Stimulated activated CD8-positive, alpha-beta memory T cell treated with anti-CD3 and anti-CD28 coated beads, Interleukin-12 subunit alpha, Interleukin-12 subunit beta, amount 100 ng/mL, for 24 hours (primary cell): ENCODE measurements around the gene EIF4E1B.
A peak's percentile ranks its signal among the peaks of the same experiment; 100 is the strongest.
"Not testable (repeated sequence)": the region's sequence is repeated elsewhere in the genome, so short reads cannot be mapped to it uniquely, and the experiment has no call there.

Experiments
- DNase-seq: peaks from one replicate; pipeline ENCODE4 v3.0.0-alpha.2; 2020; ENCODE audit errors: extremely low read depth

Gene EIF4E1B, protein sequence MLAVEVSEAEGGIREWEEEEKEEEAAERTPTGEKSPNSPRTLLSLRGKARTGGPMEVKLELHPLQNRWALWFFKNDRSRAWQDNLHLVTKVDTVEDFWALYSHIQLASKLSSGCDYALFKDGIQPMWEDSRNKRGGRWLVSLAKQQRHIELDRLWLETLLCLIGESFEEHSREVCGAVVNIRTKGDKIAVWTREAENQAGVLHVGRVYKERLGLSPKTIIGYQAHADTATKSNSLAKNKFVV

DNA sequence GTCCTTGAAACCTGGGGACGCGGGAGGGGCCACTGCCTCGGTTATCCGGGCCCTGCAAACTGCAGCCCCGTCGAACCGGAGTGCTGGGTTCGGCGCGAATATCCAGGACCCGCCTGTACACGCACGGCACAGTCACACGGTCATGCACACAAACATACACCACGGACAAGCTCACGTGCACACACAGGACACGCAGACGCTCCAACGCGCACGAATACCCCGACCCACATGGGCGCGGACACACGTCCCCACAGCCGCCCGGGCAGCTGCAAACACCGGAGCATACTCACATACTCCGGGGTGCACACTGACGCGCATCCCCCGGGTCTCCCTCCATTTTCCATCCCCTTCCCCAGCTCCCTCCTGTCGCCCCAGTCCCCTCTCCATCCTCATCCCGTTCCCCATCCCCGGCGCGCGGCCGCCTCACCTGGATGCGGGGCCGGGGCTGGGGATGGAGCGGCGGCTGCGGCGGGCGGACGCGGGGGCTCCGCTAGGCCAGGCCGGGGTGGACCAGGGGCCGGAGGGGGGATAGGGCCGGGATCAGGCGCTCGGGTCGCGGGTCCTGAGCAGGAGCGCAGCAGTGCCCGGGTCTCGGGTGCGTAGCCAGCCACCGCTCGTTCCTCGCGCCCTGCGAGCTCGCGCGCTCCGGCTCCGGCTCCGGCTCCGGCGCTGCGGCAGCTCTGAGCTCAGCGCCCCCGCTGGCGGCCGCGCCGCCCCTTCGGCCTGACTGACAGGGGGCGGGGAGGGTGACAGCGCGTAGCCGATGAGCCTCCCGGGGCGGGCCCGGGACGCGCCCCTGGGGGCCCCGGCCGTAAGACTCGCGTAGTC is at the start of gene EIF4E1B, which contains the start of gene SNCB:
EIF4E1B (plus strand) TSS at position 823 of the 828 bp plus-strand sequence. CDS start 12,113 bp downstream, outside the sequence.
SNCB (minus strand) TSS at position 682 of the 828 bp plus-strand sequence. CDS start 880 bp downstream, outside the sequence.
- DNase-seq = no peak

DNA sequence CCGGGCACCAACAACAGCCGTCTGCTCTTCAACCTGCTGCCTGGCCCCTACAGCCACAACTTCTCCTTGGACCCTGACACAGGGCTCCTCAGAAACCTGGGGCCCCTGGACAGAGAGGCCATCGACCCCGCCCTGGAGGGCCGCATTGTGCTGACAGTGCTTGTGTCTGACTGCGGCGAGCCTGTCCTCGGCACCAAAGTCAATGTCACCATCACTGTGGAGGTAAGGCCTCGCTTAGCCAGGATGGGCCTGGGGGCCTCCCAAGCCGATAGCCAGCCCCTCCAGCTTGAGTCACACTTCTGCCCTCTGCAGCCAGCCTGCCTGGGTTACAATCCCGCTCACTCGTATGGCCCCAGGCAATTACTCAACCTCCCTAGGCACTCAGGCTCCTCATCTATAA is 49.1 kb upstream of the EIF4E1B start:
- DNase-seq = no peak

DNA sequence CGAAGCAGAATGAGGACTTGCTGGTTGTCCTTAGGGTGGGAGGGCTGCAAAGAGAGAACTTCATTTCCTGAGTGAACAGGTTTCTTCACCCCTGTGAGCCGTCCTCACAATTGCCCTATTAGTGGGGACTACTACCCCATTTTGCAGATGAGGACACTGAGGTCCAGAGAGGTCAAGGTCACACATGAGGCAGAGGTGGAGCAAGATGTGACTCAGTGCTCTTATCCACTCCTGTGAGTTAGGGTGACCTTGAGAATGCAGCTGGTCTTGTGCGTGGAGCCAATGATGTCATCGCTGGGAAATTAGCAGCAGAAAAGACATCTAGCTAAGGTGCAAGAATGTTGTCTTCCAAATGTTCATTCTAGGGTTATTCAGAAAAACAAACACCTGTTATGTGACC is 47.4 kb upstream of the EIF4E1B start:
- no peak for DNase-seq

DNA sequence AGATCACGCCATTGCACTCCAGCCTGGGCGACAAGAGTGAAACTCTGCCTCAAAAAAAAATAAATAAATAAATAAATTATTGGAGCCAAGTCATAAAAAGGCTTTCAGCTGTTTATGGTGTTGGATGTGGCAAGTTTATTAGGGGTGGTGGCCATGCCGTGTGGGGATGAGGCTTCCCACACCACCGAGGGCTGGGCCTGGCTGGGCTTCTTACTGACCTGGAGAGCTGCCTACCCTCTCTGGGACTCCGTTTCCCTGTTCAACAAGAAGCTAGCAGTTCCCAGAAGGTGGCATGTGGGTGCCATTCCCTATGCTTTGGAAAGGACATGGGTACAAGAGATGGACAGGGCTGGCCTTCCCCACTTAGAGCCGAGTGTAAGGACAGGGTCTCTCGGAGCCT is 43.1 kb upstream of the EIF4E1B start:
- no peak for DNase-seq

DNA sequence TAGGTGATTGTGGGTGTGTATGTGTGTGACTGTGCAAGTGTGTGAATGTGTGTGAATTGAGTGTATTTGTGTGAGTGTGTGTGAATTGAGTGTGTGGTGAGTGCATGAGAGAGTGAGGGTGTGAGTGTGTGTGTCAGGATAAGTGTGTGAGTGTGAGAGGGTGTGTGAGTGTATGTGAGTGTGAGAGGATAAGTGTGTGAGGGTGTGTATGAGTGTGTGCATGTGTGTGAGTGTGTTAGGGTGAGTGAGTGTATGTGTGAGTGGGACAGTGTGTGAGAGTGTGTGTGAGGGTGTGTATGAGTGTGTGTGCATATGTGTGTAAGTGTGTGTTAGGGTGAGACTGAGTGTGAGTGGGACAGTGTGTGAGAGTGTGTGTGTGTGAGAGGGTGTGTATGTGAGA is 42.2 kb upstream of the EIF4E1B start:
- no peak for DNase-seq

DNA sequence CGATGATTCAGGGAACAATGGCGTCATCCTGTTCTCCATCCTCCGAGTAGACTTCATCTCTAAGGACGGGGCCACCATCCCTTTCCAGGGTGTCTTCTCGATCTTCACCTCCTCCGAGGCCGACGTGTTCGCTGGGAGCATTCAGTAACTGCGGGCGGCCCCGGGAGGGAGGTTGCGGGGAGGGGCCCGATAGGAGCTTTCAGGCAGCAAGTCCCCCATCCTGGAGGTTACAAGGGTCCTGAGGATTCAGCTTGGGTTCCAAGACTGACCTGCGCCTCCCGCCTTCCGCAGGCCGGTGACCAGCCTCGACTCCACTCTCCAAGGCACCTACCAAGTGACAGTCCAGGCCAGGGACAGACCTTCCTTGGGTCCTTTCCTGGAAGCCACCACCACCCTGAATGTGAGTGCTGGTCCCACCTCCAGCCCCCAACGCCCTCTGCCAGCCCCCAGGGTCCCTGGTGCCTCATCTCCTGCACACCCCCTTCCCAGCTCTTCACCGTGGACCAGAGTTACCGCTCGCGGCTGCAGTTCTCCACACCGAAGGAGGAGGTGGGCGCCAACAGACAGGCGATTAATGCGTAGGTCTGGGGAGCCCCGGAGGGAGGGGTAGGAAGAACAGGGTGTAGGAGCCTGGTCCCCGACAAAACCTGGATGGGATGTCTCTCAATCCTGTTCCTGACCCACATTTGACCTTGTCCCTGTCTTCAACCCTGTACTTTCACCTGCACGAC is 41.3 kb upstream of the EIF4E1B start:
- DNase-seq = no peak

DNA sequence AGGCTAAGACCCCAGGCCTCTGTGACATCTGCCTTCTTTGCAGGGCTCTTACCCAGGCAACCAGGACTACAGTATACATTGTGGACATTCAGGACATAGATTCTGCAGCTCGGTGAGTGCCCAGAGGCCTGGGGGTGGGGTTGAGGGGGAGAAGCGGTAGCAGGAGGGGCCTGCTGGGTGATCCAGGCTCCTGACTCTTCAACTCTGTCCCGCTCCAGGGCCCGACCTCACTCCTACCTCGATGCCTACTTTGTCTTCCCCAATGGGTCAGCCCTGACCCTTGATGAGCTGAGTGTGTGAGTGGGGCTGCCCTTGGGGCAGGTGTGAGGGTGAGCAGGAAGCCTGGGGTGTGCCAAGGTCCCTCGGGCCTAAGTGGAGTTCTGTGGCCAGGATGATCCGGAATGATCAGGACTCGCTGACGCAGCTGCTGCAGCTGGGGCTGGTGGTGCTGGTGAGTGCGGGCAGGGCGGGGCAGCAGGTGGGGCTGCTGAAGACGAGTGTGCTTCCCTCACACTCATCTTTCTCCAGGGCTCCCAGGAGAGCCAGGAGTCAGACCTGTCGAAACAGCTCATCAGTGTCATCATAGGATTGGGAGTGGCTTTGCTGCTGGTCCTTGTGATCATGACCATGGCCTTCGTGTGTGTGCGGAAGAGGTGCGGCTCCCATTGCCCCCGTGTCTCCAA is 40.3 kb upstream of the EIF4E1B start:
- DNase-seq = no peak

DNA sequence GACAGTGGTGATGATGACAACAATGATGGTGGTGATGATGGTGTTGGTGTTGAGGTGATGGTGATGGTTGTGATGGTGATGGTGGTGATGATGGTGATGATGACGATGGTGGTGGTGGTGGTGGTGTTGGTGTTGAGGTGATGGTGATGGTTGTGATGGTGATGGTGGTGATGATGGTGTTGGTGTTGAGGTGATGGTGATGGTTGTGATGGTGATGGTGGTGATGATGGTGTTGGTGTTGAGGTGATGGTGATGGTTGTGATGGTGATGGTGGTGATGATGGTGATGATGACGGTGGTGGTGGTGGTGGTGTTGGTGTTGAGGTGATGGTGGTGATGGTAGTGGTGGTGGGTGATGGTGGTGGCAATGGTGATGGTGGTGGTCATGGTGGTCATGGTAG is 38.8 kb upstream of the EIF4E1B start:
- DNase-seq = not testable (repeated sequence)

DNA sequence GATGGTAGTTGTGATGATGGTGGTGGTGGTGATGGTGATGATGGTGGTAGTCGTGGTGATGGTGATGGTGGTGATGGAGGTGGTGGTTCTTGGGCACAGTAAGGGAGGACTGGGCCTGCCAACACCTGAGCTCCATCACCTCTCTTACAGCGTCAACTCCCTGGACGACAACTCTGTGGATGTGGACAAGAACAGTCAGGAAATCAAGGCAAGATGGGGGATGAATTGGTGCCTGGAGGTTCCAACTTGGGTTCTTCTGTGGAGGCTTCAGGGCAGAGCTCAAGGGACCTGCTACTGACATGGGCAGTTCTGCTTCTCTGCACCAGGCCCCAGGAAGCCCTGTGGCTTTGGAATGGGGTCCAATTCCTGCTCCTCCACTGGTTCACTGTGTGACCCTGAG is 37.9 kb upstream of the EIF4E1B start:
- DNase-seq = no peak

DNA sequence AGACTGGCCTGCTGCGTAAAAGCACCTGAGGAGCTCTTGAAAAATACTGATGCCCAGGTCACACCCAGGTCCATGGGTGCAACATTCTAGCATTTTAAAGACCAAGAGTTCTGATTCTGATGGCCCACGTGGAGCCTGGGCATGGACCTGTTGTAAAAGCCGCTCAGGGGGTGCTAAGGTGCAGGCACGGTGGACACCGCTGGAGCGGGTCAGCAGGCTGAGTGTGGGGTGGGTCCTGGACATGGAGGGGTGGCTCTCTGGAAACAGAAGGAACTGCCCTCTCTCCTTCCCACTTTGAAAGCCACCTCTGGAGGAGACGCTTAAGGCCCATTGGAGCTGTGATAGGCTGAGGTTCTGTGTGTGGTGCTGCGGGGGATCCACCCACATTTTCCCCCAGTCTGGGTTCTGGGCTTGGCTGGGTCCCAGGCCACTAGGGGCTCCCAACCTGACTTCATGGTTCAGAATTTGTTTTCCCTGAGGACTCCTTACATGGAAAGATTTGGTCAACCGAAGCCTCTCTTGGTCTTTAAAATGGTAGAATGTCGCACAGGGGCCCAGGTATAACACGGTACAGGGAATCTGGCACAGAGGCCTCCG is 37.1 kb upstream of the EIF4E1B start:
- DNase-seq = no peak

DNA sequence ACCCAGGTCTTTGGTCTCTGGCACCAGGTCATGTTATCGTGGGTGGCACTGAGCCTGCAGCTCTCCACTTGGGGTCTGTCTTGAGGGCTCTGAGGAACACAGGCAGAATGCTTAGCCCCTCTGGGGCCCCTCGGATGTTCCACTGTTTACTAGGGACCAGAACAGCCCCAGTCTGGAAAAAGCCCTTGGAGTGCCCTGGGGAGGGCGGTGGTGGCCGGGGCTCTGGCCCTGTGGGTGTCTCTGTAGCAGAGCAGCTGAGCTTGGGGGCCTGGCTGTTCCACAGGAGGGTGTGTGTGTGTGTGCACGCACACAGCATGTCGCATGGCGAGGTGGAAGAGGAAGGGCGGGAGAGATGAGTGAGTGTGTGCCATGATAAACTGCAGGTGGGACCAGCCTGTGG is 35.9 kb upstream of the EIF4E1B start:
- no peak for DNase-seq

DNA sequence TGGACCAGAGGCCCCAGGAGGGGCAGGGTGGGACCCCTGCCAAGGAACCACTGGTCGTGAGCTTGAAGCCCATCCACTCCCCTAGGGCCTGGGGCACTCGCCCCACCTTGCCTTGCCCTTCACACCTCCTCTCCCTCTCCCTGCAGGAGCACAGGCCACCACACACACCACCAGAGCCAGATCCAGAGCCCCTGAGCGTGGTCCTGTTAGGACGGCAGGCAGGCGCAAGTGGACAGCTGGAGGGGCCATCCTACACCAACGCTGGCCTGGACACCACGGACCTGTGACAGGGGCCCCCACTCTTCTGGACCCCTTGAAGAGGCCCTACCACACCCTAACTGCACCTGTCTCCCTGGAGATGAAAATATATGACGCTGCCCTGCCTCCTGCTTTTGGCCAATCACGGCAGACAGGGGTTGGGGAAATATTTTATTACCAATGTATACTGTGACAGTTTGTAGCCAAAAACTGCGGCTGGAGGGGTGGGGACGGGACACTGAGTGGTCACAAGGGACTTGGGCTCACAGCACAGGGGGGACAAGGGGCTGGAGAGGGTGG is 35.0 kb upstream of the EIF4E1B start:
- DNase-seq = no peak

DNA sequence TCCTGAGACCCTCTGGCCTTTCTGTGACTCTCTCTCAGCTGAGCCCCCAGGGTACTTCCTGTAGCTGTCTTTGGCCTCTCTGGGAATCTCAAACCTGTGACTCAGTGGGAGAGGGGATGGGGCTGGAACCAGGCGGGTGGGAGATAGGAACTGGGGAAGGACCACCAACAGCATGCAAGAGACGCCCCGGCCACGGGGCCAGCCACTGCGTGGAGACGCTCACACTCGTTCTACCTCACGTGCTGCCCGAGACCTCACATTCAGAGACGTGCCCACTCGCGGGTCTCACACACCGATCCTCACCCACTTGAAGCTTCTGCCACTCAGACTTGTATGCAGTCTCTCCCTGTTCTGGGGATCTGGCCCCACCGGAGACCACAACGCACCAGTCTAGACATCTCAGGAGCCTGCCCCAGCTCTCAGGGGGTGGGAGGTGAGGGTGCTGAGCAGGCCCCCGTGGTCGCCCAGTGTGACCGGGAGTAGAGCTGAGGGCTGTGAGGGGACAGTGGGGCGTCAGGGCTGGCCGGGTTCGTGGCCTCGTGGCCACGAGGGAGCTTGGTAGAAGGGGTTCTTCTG is 34.3 kb upstream of the EIF4E1B start:
- DNase-seq = no peak

DNA sequence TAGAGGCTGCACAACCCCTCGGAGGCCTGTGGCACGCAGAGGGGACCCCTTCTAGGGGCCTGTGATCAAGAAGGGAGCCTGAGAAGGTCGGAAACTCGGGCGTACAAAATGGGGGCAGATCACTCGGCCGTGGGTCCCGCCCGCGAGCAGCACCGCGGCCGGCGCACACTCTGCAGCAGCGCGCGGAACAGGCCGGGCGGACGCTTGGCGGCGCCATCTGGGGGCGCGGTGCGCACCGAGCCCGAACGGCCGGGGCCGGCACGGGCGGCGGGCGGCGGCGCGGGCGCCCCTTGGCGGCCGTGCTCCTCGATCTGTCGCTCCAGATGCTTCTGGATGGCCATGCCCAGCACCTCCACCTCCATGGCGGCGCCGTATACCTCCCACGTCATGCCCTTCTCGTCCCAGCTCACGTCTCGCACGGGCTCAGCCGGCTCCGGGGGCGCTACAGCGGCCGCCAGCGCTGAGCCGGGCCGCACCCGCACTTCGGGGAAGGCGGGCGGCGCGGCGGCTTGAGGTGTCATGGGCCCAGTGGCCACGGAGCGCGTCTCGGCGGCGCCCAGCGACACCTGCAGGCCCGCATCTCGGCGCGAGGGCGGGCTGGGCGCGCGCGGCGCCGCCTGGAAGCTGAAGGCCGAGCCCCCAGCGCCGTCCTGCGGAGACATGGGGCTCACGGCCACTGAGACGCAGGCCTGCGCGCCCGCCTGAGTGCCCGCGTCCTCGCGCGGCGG is 33.6 kb upstream of the EIF4E1B start:
- peak; percentile 25 for DNase-seq

DNA sequence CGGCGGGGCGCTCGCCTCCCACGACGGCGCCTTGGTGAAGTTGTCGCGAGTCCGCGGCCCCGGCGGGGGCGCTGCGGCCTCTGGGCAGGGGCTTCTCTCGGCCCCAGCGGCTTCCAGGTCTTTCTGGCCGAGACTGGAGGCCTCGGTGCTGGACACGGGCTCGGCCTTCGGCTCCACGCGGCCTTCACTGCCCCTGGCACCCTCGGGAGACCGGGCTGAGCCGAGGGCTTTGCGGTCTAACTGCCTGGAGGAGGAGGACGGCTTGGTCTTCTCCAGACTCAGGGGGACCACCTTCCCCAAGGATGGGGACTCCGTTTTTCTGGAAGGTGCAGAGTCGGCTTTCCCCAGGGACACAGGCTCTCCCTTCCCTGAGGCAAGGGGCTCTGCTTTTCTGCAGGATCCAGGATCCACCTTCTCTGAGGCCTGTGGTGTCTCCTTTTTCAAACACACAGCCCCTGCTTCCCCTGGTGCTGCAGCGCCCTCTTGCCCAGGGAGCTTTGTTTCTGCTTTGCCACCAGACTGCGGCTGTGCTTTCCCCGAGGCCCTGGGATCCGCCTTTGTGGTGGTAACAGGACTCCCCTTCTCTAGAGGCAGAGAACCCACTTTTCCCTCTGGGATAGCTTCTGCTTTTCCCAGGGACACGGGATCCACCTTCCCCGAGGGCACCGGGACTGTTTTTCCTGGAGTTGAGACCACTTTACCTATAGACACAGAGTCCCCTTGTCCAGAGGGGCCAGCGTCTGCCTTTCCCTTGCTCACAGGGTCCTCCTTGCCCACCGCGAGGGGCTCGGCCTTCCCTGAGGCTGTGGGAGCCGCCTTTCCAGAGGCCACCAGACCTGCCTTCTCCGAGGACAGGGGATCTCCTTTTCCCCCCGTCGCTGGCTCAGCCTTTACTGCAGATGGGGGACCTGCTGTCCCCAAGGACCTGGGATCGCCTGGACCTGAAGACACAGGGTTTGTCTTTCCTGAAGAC is 32.8 kb upstream of the EIF4E1B start:
- DNase-seq = no peak

DNA sequence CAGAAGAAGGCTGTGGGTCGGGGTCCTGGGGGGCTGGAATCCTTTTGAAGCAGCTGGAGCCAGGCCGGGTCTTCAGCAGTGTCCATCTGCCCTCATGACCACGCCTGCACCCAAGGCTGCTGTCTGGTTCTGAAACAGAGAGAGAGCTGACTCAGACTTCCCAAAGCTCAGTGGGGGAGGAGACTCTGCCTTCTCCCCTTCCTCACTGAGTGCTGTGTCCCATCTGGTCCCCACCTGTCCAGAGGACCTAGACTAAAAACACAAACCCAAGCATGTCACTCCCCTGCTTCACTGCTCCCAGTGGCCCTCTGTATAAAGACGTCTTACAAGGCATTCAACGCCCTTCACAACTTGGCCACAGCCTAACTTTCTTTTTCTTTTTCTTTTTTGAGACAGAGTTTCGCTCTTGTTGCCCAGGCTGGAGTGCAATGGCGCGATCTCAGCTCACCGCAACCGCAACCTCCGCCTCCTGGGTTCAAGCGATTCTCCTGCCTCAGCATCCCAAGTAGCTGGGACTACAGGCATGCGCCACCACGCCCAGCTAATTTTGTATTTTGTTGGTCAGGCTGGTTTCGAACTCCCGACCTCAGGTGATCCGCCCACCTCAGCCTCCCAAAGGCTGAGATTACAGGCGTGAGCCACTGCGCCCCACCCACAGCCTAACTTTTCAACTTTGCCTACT is 30.6 kb upstream of the EIF4E1B start:
- not testable (repeated sequence) for DNase-seq

DNA sequence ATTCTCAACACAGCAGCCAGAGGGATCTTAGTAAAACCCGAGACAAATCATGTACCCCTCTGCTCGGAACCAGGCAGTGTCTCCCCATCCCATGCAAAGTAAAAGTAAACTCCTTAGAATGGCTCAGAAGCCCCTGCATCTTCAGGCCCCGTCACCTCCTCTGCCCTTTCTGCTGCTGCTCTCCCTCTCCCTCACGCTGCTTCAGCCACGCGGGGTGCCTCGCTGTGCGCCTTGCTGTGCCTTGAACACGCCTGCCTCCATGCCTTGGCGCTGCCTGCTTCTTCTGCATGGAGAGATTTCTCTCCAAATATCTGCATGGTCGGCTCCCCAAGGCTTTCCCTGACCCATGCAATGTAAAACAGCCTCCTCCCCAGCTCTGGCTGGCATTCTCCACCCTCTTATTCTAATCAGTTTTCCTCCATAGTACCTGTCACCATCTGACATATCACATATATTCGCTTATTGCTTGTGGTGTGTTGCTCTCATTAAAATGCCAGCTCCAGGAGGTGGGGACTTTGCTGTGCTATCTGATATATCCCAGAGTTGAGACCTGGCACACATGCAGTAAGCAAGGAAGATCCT is 28.5 kb upstream of the EIF4E1B start:
- DNase-seq = no peak

DNA sequence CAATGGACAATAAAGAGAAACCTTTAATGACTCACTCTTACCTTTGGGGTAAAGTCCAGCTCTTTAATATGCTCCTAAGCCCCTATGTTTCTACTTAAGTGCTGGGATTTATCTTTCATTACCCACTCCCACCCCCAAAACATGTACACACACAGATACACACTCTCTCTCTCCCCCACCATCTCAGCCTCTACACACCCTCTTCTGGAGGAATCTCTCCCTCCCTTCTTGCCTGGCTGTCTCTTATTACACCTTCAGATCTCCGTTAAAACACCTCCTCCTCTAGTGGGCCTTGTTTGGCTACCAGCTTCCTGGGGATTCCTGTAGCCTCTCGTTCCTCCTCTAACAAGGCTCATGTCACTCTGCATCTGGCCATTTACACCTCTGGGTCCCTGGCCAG is 27.4 kb upstream of the EIF4E1B start:
- DNase-seq = no peak
